MM.1S (cell line): Measurements from ENCODE around the gene AMFR.

Experiments
- EZH2 ChIP-seq: fragments of 300-600 bp; sonication (generic); optimal IDR thresholded peaks from 2 replicates; pipeline ENCODE3; 2017; ENCODE audit warnings: low read depth, mild to moderate bottlenecking, antibody characterized with exemption, low read length, mixed read lengths
- TF ChIP-seq, protein P1 (sequence below): fragments of 300-600 bp; sonication (generic); IDR thresholded peaks from 2 replicates; pipeline ENCODE4 v1.5.1; 2016; ENCODE audit warnings: antibody characterized with exemption, low read length, mixed read lengths

DNA sequence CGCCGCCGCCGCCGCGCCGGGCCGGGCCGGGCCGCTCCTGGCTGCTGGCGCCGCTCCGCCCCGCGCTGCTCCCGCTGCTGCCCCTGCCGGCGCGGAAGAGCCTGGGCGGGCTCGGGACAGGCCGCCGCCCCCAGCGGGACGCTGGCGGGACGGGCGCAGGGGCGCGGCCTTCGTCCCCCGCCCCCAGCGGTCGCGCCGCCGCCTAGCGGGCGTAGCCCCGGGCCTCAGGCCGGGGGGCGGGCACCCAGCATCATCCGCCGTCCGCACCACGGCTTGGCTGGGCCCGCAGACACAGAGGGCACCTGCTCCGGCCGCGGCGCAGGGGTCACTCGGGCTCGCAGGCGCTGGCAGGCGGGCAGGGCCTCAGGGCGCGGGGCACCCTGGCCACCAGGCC lies at the start of gene AMFR:
- TF ChIP-seq, protein P1, sequence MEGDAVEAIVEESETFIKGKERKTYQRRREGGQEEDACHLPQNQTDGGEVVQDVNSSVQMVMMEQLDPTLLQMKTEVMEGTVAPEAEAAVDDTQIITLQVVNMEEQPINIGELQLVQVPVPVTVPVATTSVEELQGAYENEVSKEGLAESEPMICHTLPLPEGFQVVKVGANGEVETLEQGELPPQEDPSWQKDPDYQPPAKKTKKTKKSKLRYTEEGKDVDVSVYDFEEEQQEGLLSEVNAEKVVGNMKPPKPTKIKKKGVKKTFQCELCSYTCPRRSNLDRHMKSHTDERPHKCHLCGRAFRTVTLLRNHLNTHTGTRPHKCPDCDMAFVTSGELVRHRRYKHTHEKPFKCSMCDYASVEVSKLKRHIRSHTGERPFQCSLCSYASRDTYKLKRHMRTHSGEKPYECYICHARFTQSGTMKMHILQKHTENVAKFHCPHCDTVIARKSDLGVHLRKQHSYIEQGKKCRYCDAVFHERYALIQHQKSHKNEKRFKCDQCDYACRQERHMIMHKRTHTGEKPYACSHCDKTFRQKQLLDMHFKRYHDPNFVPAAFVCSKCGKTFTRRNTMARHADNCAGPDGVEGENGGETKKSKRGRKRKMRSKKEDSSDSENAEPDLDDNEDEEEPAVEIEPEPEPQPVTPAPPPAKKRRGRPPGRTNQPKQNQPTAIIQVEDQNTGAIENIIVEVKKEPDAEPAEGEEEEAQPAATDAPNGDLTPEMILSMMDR = no peak
- no peak for TF ChIP-seq EZH2
